KMS-11 (cell line): ENCODE data around the gene FOXN3.

Experiments used
- H2AFZ ChIP-seq: fragments of 200-600 bp; sonication (generic); 2 replicates; pipeline ENCODE4 v1.6.1; 2016; ENCODE audit warnings: antibody characterized with exemption, mixed run types, low read depth
- H3K27ac ChIP-seq: fragments of 200-600 bp; sonication (generic); 2 replicates; pipeline ENCODE4 v1.6.1; 2016; ENCODE audit warnings: mild to moderate bottlenecking, mixed run types
- H3K27me3 ChIP-seq: fragments of 200-600 bp; sonication (generic); 2 replicates; pipeline ENCODE4 v1.6.1; 2017; ENCODE audit warnings: mild to moderate bottlenecking, low read depth, mixed run types, moderate library complexity; ENCODE audit not compliant: insufficient read depth
- H3K36me3 ChIP-seq: fragments of 200-600 bp; sonication (generic); 2 replicates; pipeline ENCODE4 v1.6.1; 2017; ENCODE audit warnings: mild to moderate bottlenecking, mixed run types; ENCODE audit not compliant: insufficient read depth
- H3K4me1 ChIP-seq: fragments of 200-600 bp; sonication (generic); 2 replicates; pipeline ENCODE4 v1.6.1; 2016; ENCODE audit warnings: mild to moderate bottlenecking, low read depth, mixed run types; ENCODE audit not compliant: poor library complexity, severe bottlenecking
- H3K4me2 ChIP-seq: fragments of 200-600 bp; sonication (generic); 2 replicates; pipeline ENCODE4 v1.7.0; 2016; ENCODE audit warnings: mild to moderate bottlenecking, mixed run types
- H3K4me3 ChIP-seq: fragments of 200-600 bp; sonication (generic); IDR thresholded peaks from 2 replicates; pipeline ENCODE4 v1.6.1; 2017; ENCODE audit warnings: low read depth, low read length, mixed read lengths; ENCODE audit not compliant: insufficient read depth
- H3K79me2 ChIP-seq: fragments of 200-600 bp; sonication (generic); 2 replicates; pipeline ENCODE4 v1.6.1; 2016; ENCODE audit warnings: low read depth, mixed run types; ENCODE audit not compliant: insufficient read depth
- H3K9ac ChIP-seq: fragments of 200-600 bp; sonication (generic); 2 replicates; pipeline ENCODE4 v1.6.1; 2016; ENCODE audit warnings: mild to moderate bottlenecking, mixed run types
- H4K20me1 ChIP-seq: fragments of 200-600 bp; sonication (generic); 2 replicates; pipeline ENCODE4 v1.6.1; 2016; ENCODE audit warnings: mild to moderate bottlenecking, mixed run types; ENCODE audit not compliant: insufficient read depth
- CTCF ChIP-seq: fragments of 200-600 bp; sonication (generic); conservative IDR thresholded peaks from 2 replicates; pipeline ENCODE4 v1.6.1; 2017; ENCODE audit warnings: low read depth, mild to moderate bottlenecking, antibody characterized with exemption, low read length, moderate library complexity, mixed read lengths

Gene FOXN3

GRCh38 chr14:89336338-89336737 is 80.7 kb downstream of the FOXN3 start:
- H3K4me1 ChIP-seq, result no peaks in the 10 kb centered on the region
- H3K4me2 ChIP-seq, result no peak overlapping the region
- no peak overlapping the region for H2AFZ ChIP-seq
- no peak overlapping the region for H3K27ac ChIP-seq
- H4K20me1 ChIP-seq, result no peaks in the 10 kb centered on the region
- H3K27me3 ChIP-seq, result no peaks in the 10 kb centered on the region
- H3K4me3 ChIP-seq, result no peak overlapping the region
- no peaks in the 10 kb centered on the region for H3K79me2 ChIP-seq
- no peak overlapping the region for H3K9ac ChIP-seq
- no peaks in the 10 kb centered on the region for H3K36me3 ChIP-seq
- no peak for TF ChIP-seq CTCF

GRCh38 chr14:89332031-89332430 is 85.0 kb downstream of the FOXN3 start:
- TF ChIP-seq CTCF, result no peak
- no peak overlapping the region for H3K4me2 ChIP-seq
- H2AFZ ChIP-seq, result no peak overlapping the region
- H3K9ac ChIP-seq, result no peak overlapping the region
- no peak overlapping the region for H3K27ac ChIP-seq
- H3K36me3 ChIP-seq, result no peaks in the 10 kb centered on the region
- no peaks in the 10 kb centered on the region for H3K79me2 ChIP-seq
- H3K27me3 ChIP-seq, result no peaks in the 10 kb centered on the region
- H3K4me3 ChIP-seq, result no peak overlapping the region
- H4K20me1 ChIP-seq, result no peaks in the 10 kb centered on the region
- no peaks in the 10 kb centered on the region for H3K4me1 ChIP-seq

- H3K27ac ChIP-seq, result no peak overlapping the region
- H3K4me2 ChIP-seq, result no peak overlapping the region
- H3K27me3 ChIP-seq, result no peaks in the 10 kb centered on the region
- H3K36me3 ChIP-seq, result no peaks in the 10 kb centered on the region
- H4K20me1 ChIP-seq, result no peaks in the 10 kb centered on the region
- H3K4me1 ChIP-seq, result no peaks in the 10 kb centered on the region
- no peak overlapping the region for H2AFZ ChIP-seq
- H3K79me2 ChIP-seq, result no peaks in the 10 kb centered on the region
- TF ChIP-seq CTCF, result no peak
- H3K4me3 ChIP-seq, result no peak overlapping the region
- H3K9ac ChIP-seq, result no peak overlapping the region
Measured at GRCh38 chr14:89331398-89331797, 85.6 kb downstream of the FOXN3 start.

GRCh38 chr14:89330236-89331002 is 86.6 kb downstream of the FOXN3 start:
- no peak overlapping the region for H3K4me2 ChIP-seq
- no peaks in the 10 kb centered on the region for H4K20me1 ChIP-seq
- no peak overlapping the region for H3K4me3 ChIP-seq

More at GRCh38 chr14:89330236-89331002, 86.6 kb downstream of the FOXN3 start:
- Histone ChIP-seq H3K79me2 (no peaks in the 10 kb centered on the region), H2AFZ (no peak overlapping the region), H3K9ac (no peak overlapping the region), H3K36me3 (no peaks in the 10 kb centered on the region), H3K27me3 (no peaks in the 10 kb centered on the region), H3K4me1 (peaks cover 7% of the 10 kb centered on the region), H3K27ac (no peak overlapping the region)
- no peak for TF ChIP-seq CTCF
